Kidney tubule cell (primary cell): Measurements from ENCODE around the gene STUB1.
A peak's percentile ranks its signal among the peaks of the same experiment; 100 is the strongest.

Experiments
- DNase-seq: peaks from one replicate; pipeline ENCODE4 v3.0.0-alpha.2; 2018; ENCODE audit warnings: low spot score

STUB1 gene

GRCh38 chr16:694863-695354 lies 14.7 kb downstream of the STUB1 start:
- no peak for DNase-seq

GRCh38 chr16:695355-696089 lies 15.3 kb downstream of the STUB1 start:
- DNase-seq = peak; percentile 88

GRCh38 chr16:698911-699671 lies 18.9 kb downstream of the STUB1 start:
- no peak for DNase-seq

DNA sequence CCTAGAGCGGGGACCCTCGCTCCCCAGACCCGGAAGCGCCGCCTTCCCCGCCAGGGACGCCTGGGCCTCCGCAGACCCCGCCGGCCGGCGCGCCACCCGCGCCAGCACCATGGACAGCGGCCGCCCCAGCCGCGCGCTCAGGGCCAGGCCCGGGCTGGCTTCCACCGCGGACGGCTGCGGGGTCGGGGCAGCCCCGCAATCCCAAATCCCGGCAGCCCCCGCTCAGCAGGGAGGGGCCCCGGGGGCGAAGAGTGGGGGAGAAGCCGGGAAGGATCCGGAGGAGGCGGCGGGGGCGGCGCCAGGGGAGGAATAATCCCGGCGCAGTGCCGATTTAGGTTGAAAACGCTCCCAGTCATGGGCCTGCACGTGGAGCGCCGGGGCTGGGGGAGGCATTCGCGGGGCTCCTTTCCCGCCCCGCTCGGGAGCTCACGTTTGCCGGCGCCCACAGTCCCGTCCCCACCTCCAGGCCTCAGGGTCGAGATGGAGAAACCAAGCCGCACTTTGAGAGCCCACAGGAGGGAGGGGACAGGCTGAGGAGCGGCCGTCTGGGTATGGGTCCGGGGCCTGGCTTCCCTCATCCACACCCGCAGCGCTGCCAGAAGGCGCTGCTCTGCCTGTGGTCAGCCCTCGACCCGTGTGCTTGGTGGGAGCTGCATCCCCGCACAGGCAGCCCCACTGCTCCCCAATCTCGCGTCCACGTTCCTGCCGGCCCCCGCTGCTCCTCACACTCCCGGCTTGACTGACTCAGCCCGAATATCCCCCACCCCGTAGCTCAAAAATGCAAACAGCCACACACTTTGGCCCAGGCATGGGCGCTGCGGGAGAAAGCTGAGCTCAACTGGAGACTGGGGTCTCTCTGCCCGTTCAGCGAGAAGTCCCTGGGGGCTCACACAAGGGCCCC lies 20.7 kb downstream of the STUB1 start:
- no peak for DNase-seq

DNA sequence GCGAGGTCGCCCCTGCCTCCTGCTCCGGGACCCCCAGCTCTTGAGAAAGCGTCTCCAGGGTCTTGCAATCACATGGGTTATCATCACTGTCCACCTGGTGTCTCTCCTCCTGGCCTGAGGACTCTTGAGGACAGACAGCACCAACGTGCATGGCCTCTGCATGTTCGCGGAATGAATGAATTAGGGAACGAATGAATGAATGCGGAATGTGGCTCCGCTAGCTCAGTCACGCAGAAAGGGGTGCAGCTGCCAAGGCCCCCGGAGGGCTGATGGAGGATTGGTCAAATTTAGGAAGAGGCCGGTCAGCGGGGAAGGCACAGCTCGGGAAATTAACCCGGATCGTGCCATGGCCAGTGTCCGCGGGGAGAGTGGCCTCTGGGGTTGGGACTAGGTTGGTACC lies 22.1 kb downstream of the STUB1 start:
- DNase-seq = no peak

DNA sequence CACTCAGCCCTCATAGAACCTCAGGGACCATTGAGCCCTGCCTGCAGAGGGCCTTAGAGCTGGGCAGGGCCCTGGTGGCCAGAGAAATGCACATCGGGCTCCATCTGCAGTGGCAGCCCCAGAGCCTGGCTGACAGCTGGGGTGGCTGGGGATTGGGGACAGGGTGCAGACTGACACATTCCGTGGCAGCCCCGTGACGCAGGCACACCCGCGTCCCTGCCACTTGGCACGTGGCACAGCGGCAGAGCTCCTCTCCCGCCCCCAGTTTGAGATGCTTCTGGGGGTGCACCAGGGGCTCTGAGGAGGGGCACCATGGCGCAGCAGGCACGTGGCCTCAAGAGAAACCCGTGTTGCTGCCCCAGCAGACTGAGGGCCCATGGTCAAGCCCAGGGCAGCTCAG lies 23.2 kb downstream of the STUB1 start:
- DNase-seq = no peak

GRCh38 chr16:704047-704446 lies 23.8 kb downstream of the STUB1 start:
- no peak for DNase-seq

DNA sequence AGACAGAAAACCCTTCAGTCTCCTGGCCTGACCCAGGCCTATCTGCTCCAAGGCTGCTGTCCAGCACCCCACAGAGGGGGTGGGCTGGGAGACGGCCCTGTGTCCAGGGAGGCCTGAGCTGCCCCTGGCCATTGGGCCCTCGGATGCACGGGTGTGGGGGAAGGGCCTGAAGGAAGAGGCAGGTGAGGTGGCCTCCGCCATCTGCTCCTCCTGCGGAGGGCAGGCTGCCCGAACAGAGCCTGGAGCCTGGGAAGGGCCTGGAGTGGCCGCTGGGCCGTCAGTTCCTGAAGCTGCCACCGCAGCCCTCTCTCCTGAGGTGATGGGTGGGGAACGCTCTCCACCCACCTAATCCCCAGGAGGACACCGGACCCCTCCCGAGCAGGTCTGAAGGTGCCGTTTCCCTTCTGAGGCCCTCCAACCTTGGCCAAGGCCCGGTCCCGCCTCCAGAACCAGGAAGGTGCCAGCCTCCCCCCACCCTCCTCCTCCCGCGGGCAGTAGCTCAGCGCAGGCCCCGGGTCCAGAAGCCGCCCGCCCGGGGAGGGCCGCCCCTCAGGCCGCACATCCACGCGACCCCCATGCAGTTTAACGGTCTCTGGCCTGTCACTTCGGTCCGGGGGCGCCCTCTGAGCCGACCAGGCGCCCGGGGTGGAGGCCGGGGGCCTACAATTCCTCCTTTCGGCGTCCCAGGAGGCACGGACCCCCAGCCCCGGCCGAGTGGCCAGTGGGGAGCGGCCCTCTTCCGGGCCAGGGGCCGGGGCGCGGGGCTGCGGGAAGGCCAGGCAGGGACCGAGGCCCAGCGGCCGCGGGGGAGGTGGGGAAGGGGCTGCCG lies 24.6 kb downstream of the STUB1 start:
- DNase-seq = no peak

DNA sequence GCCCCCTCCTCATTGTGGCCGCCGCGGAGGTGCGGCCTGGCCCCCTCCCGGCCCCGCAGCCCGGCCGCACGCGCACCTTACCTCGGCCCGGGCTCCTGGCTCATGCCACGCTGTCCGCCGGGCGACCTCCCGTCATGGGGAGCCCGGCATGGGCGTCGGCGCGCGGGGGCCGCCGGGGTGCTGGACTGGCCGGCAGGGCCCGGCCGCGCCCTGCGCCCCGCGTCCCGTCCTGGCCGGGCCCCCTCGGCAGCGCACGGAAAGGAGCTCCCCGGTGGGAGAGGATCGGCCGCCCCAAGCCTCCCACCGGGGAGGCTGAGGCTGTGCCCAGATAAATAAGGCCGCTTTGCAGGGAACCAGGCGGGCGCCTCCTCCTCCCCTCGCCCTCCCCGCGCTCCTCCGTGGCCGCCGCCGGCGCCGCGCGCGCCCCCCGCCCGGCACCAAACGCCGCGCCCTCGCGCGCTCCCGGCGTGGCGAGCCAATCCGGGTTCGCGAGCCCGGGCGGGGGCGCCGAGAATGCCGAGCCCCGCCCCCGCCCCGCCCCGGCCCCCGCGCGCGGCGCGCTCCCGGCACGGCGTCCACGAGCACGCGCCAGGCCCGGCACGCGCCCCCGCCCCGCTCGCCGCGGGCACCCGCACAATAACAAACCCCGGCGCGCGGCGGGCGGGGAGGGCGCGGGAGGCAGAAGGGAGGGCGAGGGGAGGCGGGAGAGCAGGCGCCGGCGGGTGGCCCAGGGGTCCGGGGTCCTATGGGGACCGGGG lies 25.4 kb downstream of the STUB1 start, which contains the start of gene FBXL16:
FBXL16 (minus strand) TSS at position 371 of the 758 bp plus-strand sequence. CDS start 8,396 bp downstream, outside the sequence.
- DNase-seq = no peak

- no peak for DNase-seq
Measured at GRCh38 chr16:706189-707061, 26.2 kb downstream of the STUB1 start.

- no peak for DNase-seq
Measured at GRCh38 chr16:707062-707538, 26.9 kb downstream of the STUB1 start.

GRCh38 chr16:708019-708418 lies 27.8 kb downstream of the STUB1 start:
- DNase-seq = no peak

DNA sequence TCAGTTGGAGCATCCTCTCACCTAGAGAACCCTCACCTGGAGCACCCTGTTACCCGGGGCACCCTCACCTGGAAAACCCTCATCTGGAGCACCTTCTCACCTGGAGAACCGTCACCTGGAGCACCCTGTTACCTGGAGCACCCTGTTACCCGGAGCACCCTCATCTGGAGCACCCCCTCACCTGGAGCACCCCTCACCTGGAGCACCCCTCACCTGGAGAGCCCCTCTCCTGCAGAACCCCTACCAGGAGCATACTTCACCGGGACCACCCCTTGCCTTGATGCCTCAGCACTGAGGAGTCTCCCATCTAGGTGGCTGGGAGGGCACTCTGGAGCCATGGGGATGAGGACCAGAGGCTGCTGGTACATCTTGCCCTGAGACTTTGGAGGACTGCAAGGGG lies 28.7 kb downstream of the STUB1 start:
- DNase-seq = no peak

- peak; percentile 86 for DNase-seq
Measured at GRCh38 chr16:709566-710499, 29.6 kb downstream of the STUB1 start.

DNA sequence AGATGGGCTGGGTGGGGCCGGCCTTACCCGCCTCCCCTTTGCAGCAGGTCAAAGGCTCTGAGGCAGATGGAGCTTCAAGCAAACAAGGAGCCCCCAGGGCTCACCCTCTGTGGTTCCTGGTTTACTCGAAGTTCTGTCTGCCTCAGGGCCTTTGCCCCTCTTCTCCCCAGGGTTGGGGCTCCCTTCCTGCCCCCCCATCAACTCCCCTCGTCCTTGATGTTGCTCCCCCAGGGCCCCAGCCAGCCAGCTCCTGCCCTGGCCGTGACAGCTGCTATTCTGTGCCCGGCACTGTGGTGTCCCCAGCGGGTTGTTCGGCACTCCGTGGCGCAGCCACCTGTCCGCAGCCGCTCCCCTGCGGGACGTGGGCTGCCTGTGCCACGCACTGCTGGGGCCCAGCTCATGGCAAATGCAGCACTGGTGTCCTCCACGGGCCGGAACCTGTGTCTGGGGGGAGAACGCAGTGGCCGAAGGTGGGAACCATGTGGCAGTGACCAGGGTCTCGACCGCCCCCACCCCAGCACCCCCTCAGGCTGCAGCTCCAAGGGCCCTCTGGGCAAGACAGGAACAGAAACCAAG lies 30.4 kb downstream of the STUB1 start:
- DNase-seq = no peak

GRCh38 chr16:711084-711483 lies 30.9 kb downstream of the STUB1 start:
- DNase-seq = no peak

GRCh38 chr16:711548-712320 lies 31.5 kb downstream of the STUB1 start:
- peak; percentile 76 for DNase-seq
